ENCODE measurements around the gene TFDP1. TPM values are rescaled to one million over a fixed set of nuclear protein-coding genes. Genes with fewer than 3 reads are reported as not detected.

Gene TFDP1
- total RNA-seq, 5 donors from 2014 or later (not counting 1 experiment from before 2014, with no cell fraction given), result 25.8 to 38.3 (median 34.1) TPM

- no peak for ATAC-seq (replicated peaks in 1 of 4)
- Histone ChIP-seq H3K9me3 (no peaks in the 10 kb centered on the region), H3K4me3 (ENCODE audit: control insufficient read depth in 1 of 2, extremely low read depth in 1 of 2, low read length in 1 of 2) (no peak overlapping the region), H3K27ac (ENCODE audit: low read length) (no peak overlapping the region), H3K27me3 (replicated peaks in 1 of 2; ENCODE audit: control insufficient read depth in 2 of 2, extremely low read depth in 1 of 2, insufficient read depth in 2 of 2, low read length in 1 of 2) (no peaks in the 10 kb centered on the region), H3K36me3 (ENCODE audit: control insufficient read depth in 2 of 2, extremely low read depth in 1 of 2, insufficient read depth in 1 of 2, low read length in 1 of 2) (peaks cover 13 to 60% of the 10 kb centered on the region in 2 donors), H3K4me1 (ENCODE audit: control insufficient read depth in 1 of 2, extremely low read depth in 1 of 2, insufficient read depth in 2 of 2, low read length in 2 of 2) (peaks cover 20 to 44% of the 10 kb centered on the region in 2 experiments)
- no peaks in the 10 kb centered on the region for H3K27me3 Mint-ChIP-seq
- peak in 1 of 35 experiments; percentile 23 for DNase-seq
- POLR2A ChIA-PET, result interaction anchor here in 1 of 2 donors (0.7 kb wide), 1 partner anchor 9 kb away, joined by 3 read pairs; no protein-coding TSS in a partner anchor
- 92% methylated on average over 22 of the region's 30 CpGs for WGBS (ENCODE audit: insufficient coverage)
- peaks cover 0 to 3% (median 0%) of the 10 kb centered on the region in 3 donors for H3K9me3 Mint-ChIP-seq
- peak overlapping the region in 1 of 2 donors; percentile 28 for H3K27ac Mint-ChIP-seq
- CTCF ChIA-PET, result interaction anchor here in 1 of 2 donors (0.6 kb wide), 1 partner anchor 474 kb away, joined by 3 read pairs; no protein-coding TSS in a partner anchor
- peaks cover 81% of the 10 kb centered on the region for H3K36me3 Mint-ChIP-seq
- peaks cover 26 to 29% (median 27%) of the 10 kb centered on the region in 3 donors for H3K4me1 Mint-ChIP-seq
- H3K4me3 Mint-ChIP-seq, result no peak overlapping the region
These were observed 53.0 kb downstream of the TFDP1 start for GRCh38 chr13:113637262-113638160.

GRCh38 chr13:113638173-113638746 is 53.7 kb downstream of the TFDP1 start:
- Mint-ChIP-seq H3K27me3 (no peaks in the 10 kb centered on the region), H3K4me3 (no peak overlapping the region), H3K4me1 (peaks cover 20 to 23% (median 20%) of the 10 kb centered on the region in 3 donors), H3K36me3 (peaks cover 77% of the 10 kb centered on the region), H3K27ac (no peak overlapping the region), H3K9me3 (peaks cover 0 to 5% (median 0%) of the 10 kb centered on the region in 3 donors)
- H3K4me3 ChIP-seq (ENCODE audit: control insufficient read depth in 1 of 2, extremely low read depth in 1 of 2, low read length in 1 of 2), result no peak overlapping the region
- ChIA-PET CTCF (no interaction called here), POLR2A (no interaction called here)
- H3K9me3 ChIP-seq, result no peaks in the 10 kb centered on the region
- ATAC-seq (replicated peaks in 1 of 4), result no peak
- H3K4me1 ChIP-seq (ENCODE audit: control insufficient read depth in 1 of 2, extremely low read depth in 1 of 2, insufficient read depth in 2 of 2, low read length in 2 of 2), result peaks cover 20 to 39% of the 10 kb centered on the region in 2 experiments
- H3K27me3 ChIP-seq (replicated peaks in 1 of 2; ENCODE audit: control insufficient read depth in 2 of 2, extremely low read depth in 1 of 2, insufficient read depth in 2 of 2, low read length in 1 of 2), result no peaks in the 10 kb centered on the region
- no peak for DNase-seq
- H3K27ac ChIP-seq (ENCODE audit: low read length), result no peak overlapping the region
- WGBS (ENCODE audit: insufficient coverage), result 98% methylated on average over 25 of the region's 37 CpGs
- peaks cover 13 to 60% of the 10 kb centered on the region in 2 donors for H3K36me3 ChIP-seq (ENCODE audit: control insufficient read depth in 2 of 2, extremely low read depth in 1 of 2, insufficient read depth in 1 of 2, low read length in 1 of 2)

- ATAC-seq (replicated peaks in 1 of 4), result no peak
- DNase-seq, result no peak
- peaks cover 18 to 33% of the 10 kb centered on the region in 2 experiments for H3K4me1 ChIP-seq (ENCODE audit: control insufficient read depth in 1 of 2, extremely low read depth in 1 of 2, insufficient read depth in 2 of 2, low read length in 2 of 2)
- H3K36me3 ChIP-seq (ENCODE audit: control insufficient read depth in 2 of 2, extremely low read depth in 1 of 2, insufficient read depth in 1 of 2, low read length in 1 of 2), result peaks cover 13 to 55% of the 10 kb centered on the region in 2 donors
- WGBS (ENCODE audit: insufficient coverage), result 95% methylated on average over 3 of the region's 8 CpGs
- peaks cover 0 to 5% (median 0%) of the 10 kb centered on the region in 3 donors for H3K9me3 Mint-ChIP-seq
- no peak overlapping the region for H3K4me3 ChIP-seq (ENCODE audit: control insufficient read depth in 1 of 2, extremely low read depth in 1 of 2, low read length in 1 of 2)
- POLR2A ChIA-PET, result no interaction called here
- no peaks in the 10 kb centered on the region for H3K27me3 ChIP-seq (replicated peaks in 1 of 2; ENCODE audit: control insufficient read depth in 2 of 2, extremely low read depth in 1 of 2, insufficient read depth in 2 of 2, low read length in 1 of 2)
- H3K9me3 ChIP-seq, result no peaks in the 10 kb centered on the region
- peak overlapping the region in 1 of 2 donors; percentile 36 for H3K27ac Mint-ChIP-seq
- H3K4me3 Mint-ChIP-seq, result no peak overlapping the region
- peaks cover 72% of the 10 kb centered on the region for H3K36me3 Mint-ChIP-seq
- no peaks in the 10 kb centered on the region for H3K27me3 Mint-ChIP-seq
- H3K27ac ChIP-seq (ENCODE audit: low read length), result no peak overlapping the region
- H3K4me1 Mint-ChIP-seq, result peaks cover 14 to 17% (median 16%) of the 10 kb centered on the region in 3 donors
- CTCF ChIA-PET, result no interaction called here
These were observed 54.3 kb downstream of the TFDP1 start for GRCh38 chr13:113638806-113639205.

- Histone ChIP-seq H3K4me1 (ENCODE audit: control insufficient read depth in 1 of 2, extremely low read depth in 1 of 2, insufficient read depth in 2 of 2, low read length in 2 of 2) (peaks cover 8 to 28% of the 10 kb centered on the region in 2 experiments), H3K4me3 (ENCODE audit: control insufficient read depth in 1 of 2, extremely low read depth in 1 of 2, low read length in 1 of 2) (no peak overlapping the region), H3K36me3 (ENCODE audit: control insufficient read depth in 2 of 2, extremely low read depth in 1 of 2, insufficient read depth in 1 of 2, low read length in 1 of 2) (peaks cover 13 to 51% of the 10 kb centered on the region in 2 donors), H3K27me3 (replicated peaks in 1 of 2; ENCODE audit: control insufficient read depth in 2 of 2, extremely low read depth in 1 of 2, insufficient read depth in 2 of 2, low read length in 1 of 2) (no peaks in the 10 kb centered on the region), H3K27ac (ENCODE audit: low read length) (no peak overlapping the region), H3K9me3 (no peaks in the 10 kb centered on the region)
- Mint-ChIP-seq H3K4me1 (peaks cover 5 to 8% (median 6%) of the 10 kb centered on the region in 3 donors), H3K36me3 (peaks cover 63% of the 10 kb centered on the region), H3K4me3 (peak overlapping the region in 1 of 3 donors; percentile 38), H3K27me3 (no peaks in the 10 kb centered on the region), H3K27ac (no peak overlapping the region), H3K9me3 (peaks cover 0 to 5% (median 0%) of the 10 kb centered on the region in 3 donors)
- CTCF ChIA-PET, result no interaction called here
- 95% methylated on average over 18 of the region's 27 CpGs for WGBS (ENCODE audit: insufficient coverage)
- peak in 1 of 4 experiments; percentile 52 for ATAC-seq (replicated peaks in 1 of 4)
- peak in 2 of 35 experiments; percentile 9 to 27 for DNase-seq
- POLR2A ChIA-PET, result no interaction called here
These were observed 55.2 kb downstream of the TFDP1 start for GRCh38 chr13:113639616-113640262.

- Histone ChIP-seq H3K4me1 (ENCODE audit: control insufficient read depth in 1 of 2, extremely low read depth in 1 of 2, insufficient read depth in 2 of 2, low read length in 2 of 2) (peaks cover 0 to 15% of the 10 kb centered on the region in 2 experiments), H3K9me3 (no peaks in the 10 kb centered on the region), H3K27ac (ENCODE audit: low read length) (no peak overlapping the region), H3K36me3 (ENCODE audit: control insufficient read depth in 2 of 2, extremely low read depth in 1 of 2, insufficient read depth in 1 of 2, low read length in 1 of 2) (peaks cover 13 to 36% of the 10 kb centered on the region in 2 donors), H3K4me3 (ENCODE audit: control insufficient read depth in 1 of 2, extremely low read depth in 1 of 2, low read length in 1 of 2) (no peak overlapping the region), H3K27me3 (replicated peaks in 1 of 2; ENCODE audit: control insufficient read depth in 2 of 2, extremely low read depth in 1 of 2, insufficient read depth in 2 of 2, low read length in 1 of 2) (no peaks in the 10 kb centered on the region)
- Mint-ChIP-seq H3K27me3 (no peaks in the 10 kb centered on the region), H3K27ac (no peak overlapping the region), H3K4me3 (no peak overlapping the region), H3K36me3 (peaks cover 52% of the 10 kb centered on the region), H3K9me3 (peaks cover 0 to 5% (median 0%) of the 10 kb centered on the region in 3 donors), H3K4me1 (peaks cover 5 to 8% (median 8%) of the 10 kb centered on the region in 3 donors)
- CTCF ChIA-PET, result no interaction called here
- 100% methylated on average over 1 of the region's 7 CpGs for WGBS (ENCODE audit: insufficient coverage)
- DNase-seq, result no peak
- no peak for ATAC-seq (replicated peaks in 1 of 4)
- POLR2A ChIA-PET, result no interaction called here
These were observed 56.9 kb downstream of the TFDP1 start for GRCh38 chr13:113641426-113641825.

GRCh38 chr13:113642563-113642962 is 58.0 kb downstream of the TFDP1 start:
- Histone ChIP-seq H3K36me3 (ENCODE audit: control insufficient read depth in 2 of 2, extremely low read depth in 1 of 2, insufficient read depth in 1 of 2, low read length in 1 of 2) (peaks cover 10 to 24% of the 10 kb centered on the region in 2 donors), H3K27ac (ENCODE audit: low read length) (no peak overlapping the region), H3K27me3 (replicated peaks in 1 of 2; ENCODE audit: control insufficient read depth in 2 of 2, extremely low read depth in 1 of 2, insufficient read depth in 2 of 2, low read length in 1 of 2) (no peaks in the 10 kb centered on the region), H3K9me3 (no peaks in the 10 kb centered on the region), H3K4me1 (ENCODE audit: control insufficient read depth in 1 of 2, extremely low read depth in 1 of 2, insufficient read depth in 2 of 2, low read length in 2 of 2) (peaks cover 0 to 16% of the 10 kb centered on the region in 2 experiments), H3K4me3 (ENCODE audit: control insufficient read depth in 1 of 2, extremely low read depth in 1 of 2, low read length in 1 of 2) (no peak overlapping the region)
- peaks cover 41% of the 10 kb centered on the region for H3K36me3 Mint-ChIP-seq
- peaks cover 0 to 5% (median 0%) of the 10 kb centered on the region in 3 donors for H3K9me3 Mint-ChIP-seq
- H3K4me3 Mint-ChIP-seq, result no peak overlapping the region
- DNase-seq, result no peak
- H3K4me1 Mint-ChIP-seq, result peaks cover 17 to 18% (median 18%) of the 10 kb centered on the region in 3 donors
- WGBS (ENCODE audit: insufficient coverage), result 100% methylated on average over 1 of the region's 2 CpGs
- POLR2A ChIA-PET, result no interaction called here
- no peaks in the 10 kb centered on the region for H3K27me3 Mint-ChIP-seq
- CTCF ChIA-PET, result no interaction called here
- ATAC-seq (replicated peaks in 1 of 4), result no peak
- no peak overlapping the region for H3K27ac Mint-ChIP-seq
